Transverse colon (tissue), 4 donors: Measurements from ENCODE around the gene BPIFB4. TPM values are rescaled to one million over a fixed set of nuclear protein-coding genes. Genes with fewer than 3 reads are reported as not detected.

Experiments used
- DNase-seq: peaks from one replicate; pipeline ENCODE4 v3.0.0-alpha.2; 2019
- H3K27ac ChIP-seq, 4 donors: fragments of 200-600 bp; sonication (generic); 2 replicates each; pipeline ENCODE4 v1.5.1; 2016 to 2018; ENCODE audit warnings: inconsistent platforms in 4 of 4
- H3K27me3 ChIP-seq: fragments of 200-600 bp; sonication (generic); 2 replicates; pipeline ENCODE4 v1.5.1; 2017; ENCODE audit warnings: inconsistent platforms
- H3K36me3 ChIP-seq, 4 donors: fragments of 200-600 bp; sonication (generic); 2 replicates each; pipeline ENCODE4 v1.5.1; 2017 to 2019; ENCODE audit warnings: inconsistent platforms in 4 of 4
- H3K4me1 ChIP-seq, 4 donors: fragments of 200-600 bp; sonication (generic); 2 replicates each; pipeline ENCODE4 v1.5.1; 2017 to 2020; ENCODE audit warnings: inconsistent platforms in 4 of 4
- H3K4me3 ChIP-seq, 4 donors: fragments of 200-600 bp; sonication (generic); 1 replicate in 1 of 4; 2 replicates in 3 of 4; pipeline versions ENCODE4 v1.5.1 to v1.6.1; 2017 to 2019; ENCODE audit warnings: inconsistent platforms in 4 of 4
- H3K9me3 ChIP-seq, 2 donors: fragments of 200-600 bp; sonication (generic); 2 replicates each; pipeline ENCODE4 v1.5.1; 2017 to 2019; ENCODE audit warnings: inconsistent platforms in 2 of 2
- CTCF ChIP-seq, 5 experiments: fragments of 200-600 bp in 3 of 5; fragments of 450-650 bp in 2 of 5; sonication (generic) in 3 of 5; IDR thresholded peaks; 1 replicate in 2 of 5; 2 replicates in 3 of 5; pipeline ENCODE4 v1.5.1; 2016 to 2017; ENCODE audit warnings: antibody characterized with exemption in 5 of 5, inconsistent platforms in 3 of 5, mild to moderate bottlenecking in 2 of 5, moderate library complexity in 1 of 5
- EP300 ChIP-seq: sonication (generic); formaldehyde crosslinking; IDR thresholded peaks from one replicate; pipeline ENCODE4 v1.6.1; 2017; ENCODE audit warnings: antibody characterized with exemption, low read depth
- POLR2A ChIP-seq: fragments of 450-650 bp; IDR thresholded peaks from one replicate; pipeline ENCODE4 v1.6.1; 2016; ENCODE audit warnings: antibody characterized with exemption, mild to moderate bottlenecking, moderate library complexity
- POLR2AphosphoS5 ChIP-seq, 3 donors: sonication (generic); formaldehyde crosslinking; IDR thresholded peaks; one replicate each; pipeline ENCODE4 v1.6.1; 2016; ENCODE audit warnings: antibody characterized with exemption in 3 of 3
- WGBS, 2 donors: methylation state at CpG; one replicate each; pipeline ENCODE4 v1.1.5; 2018; ENCODE audit warnings: low coverage in 1 of 2; 5-methylcytosine and 5-hydroxymethylcytosine counted together
- in situ Hi-C, 4 donors: fragments of 200-750 bp; cut with MboI; loops; one replicate each; pipeline versions ENCODE4 v1.15.0 to v1.15.1; 2017; ENCODE audit warnings: low sequenced_read_pairs in 3 of 4, low pct_ligation_motif_present in 1 of 4, low pct_unique_long_range_greater_than_20kb in 1 of 4
- intact Hi-C: fragments of 100-400 bp; cut with DNase I; formaldehyde crosslinking; loops from one replicate; pipeline ENCODE4 v1.15.1; 2023; ENCODE audit warnings: low total_unique reads
- total RNA-seq, 4 donors: library from RNA; depleted of rRNA; stranded (reverse); fragments of >200 nt; gene quantifications; one replicate each; pipeline ENCODE4 v1.1.0, GENCODE V29; 2016

The BPIFB4 gene
- total RNA-seq = not detected

- Histone ChIP-seq H3K27ac (no peak within 1 kb of the TSS), H3K9me3 (no peaks in the 10 kb centered on the region), H3K4me3 (no peak within 1 kb of the TSS), H3K4me1 (no peaks in the 10 kb centered on the region), H3K36me3 (no peaks in the 10 kb centered on the region), H3K27me3 (no peaks in the 10 kb centered on the region)
- in situ Hi-C loops (no loop called here), intact Hi-C loops (no loop called here)
- TF ChIP-seq CTCF (IDR thresholded peaks at IDR 0.05) (no peak), EP300 (no peak), POLR2A (no peak), POLR2AphosphoS5 (IDR thresholded peaks at IDR 0.05) (no peak)
- 73% methylated on average over 2 of the region's 2 CpGs; no CpG with 5 or more reads in 1 of the 2 donors for WGBS, 2 donors
- no peak for DNase-seq
Measured at GRCh38 chr20:33079259-33079658, at the start of gene BPIFB4. Gene BPIFB4 (plus strand): TSS chr20:33079643. CDS start chr20:33081527, 1,884 bp downstream.

- WGBS, 2 donors = 80 to 87% methylated on average over 6 to 9 of the region's 9 CpGs
- Histone ChIP-seq H3K4me1 (no peaks in the 10 kb centered on the region), H3K36me3 (no peaks in the 10 kb centered on the region), H3K27me3 (no peaks in the 10 kb centered on the region), H3K4me3 (no peak overlapping the region), H3K27ac (no peak overlapping the region), H3K9me3 (no peaks in the 10 kb centered on the region)
- in situ Hi-C loops (no loop called here), intact Hi-C loops (no loop called here)
- DNase-seq = no peak
- TF ChIP-seq CTCF (IDR thresholded peaks at IDR 0.05) = no peak
- no peak for TF ChIP-seq POLR2AphosphoS5 (IDR thresholded peaks at IDR 0.05)
- TF ChIP-seq POLR2A = no peak
- TF ChIP-seq EP300 = no peak
Measured at GRCh38 chr20:33030076-33030475, 49.4 kb upstream of the BPIFB4 start.

- DNase-seq = no peak
- H3K27me3 ChIP-seq = no peaks in the 10 kb centered on the region
- no peaks in the 10 kb centered on the region for H3K4me1 ChIP-seq
- 77% methylated on average over 6 of the region's 6 CpGs; no CpG with 5 or more reads in 1 of the 2 donors for WGBS, 2 donors
- H3K9me3 ChIP-seq = no peaks in the 10 kb centered on the region
- no peaks in the 10 kb centered on the region for H3K36me3 ChIP-seq
- intact Hi-C loops = no loop called here
- in situ Hi-C loops = no loop called here
- no peak overlapping the region for H3K27ac ChIP-seq
- TF ChIP-seq CTCF (IDR thresholded peaks at IDR 0.05) (no peak), POLR2A (no peak), EP300 (no peak), POLR2AphosphoS5 (IDR thresholded peaks at IDR 0.05) (no peak)
- no peak overlapping the region for H3K4me3 ChIP-seq
Measured at GRCh38 chr20:33030569-33030968, 48.9 kb upstream of the BPIFB4 start.

GRCh38 chr20:33031531-33031930, 47.9 kb upstream of the BPIFB4 start, which contains the start of gene BPIFB6:
Gene BPIFB6 (plus strand): TSS chr20:33031648. CDS start chr20:33031648, 0 bp downstream.
- DNase-seq = no peak
- WGBS, 2 donors = 90% methylated on average over 10 of the region's 10 CpGs; no CpG with 5 or more reads in 1 of the 2 donors
- Histone ChIP-seq H3K27me3 (no peaks in the 10 kb centered on the region), H3K9me3 (no peaks in the 10 kb centered on the region), H3K4me3 (no peak within 1 kb of the TSS), H3K27ac (no peak within 1 kb of the TSS), H3K36me3 (no peaks in the 10 kb centered on the region), H3K4me1 (no peaks in the 10 kb centered on the region)
- intact Hi-C loops = no loop called here
- TF ChIP-seq POLR2AphosphoS5 (IDR thresholded peaks at IDR 0.05) (no peak), POLR2A (no peak), EP300 (no peak), CTCF (IDR thresholded peaks at IDR 0.05) (no peak)
- in situ Hi-C loops = no loop called here
